NB4 (cell line): ENCODE data around the gene SRSF9.
"Not testable (repeated sequence)": the region's sequence is repeated elsewhere in the genome, so short reads cannot be mapped to it uniquely, and the experiment has no call there.

Experiments
- DNase-seq: peaks from one replicate; pipeline ENCODE4 v3.0.0; 2010; ENCODE audit warnings: low read depth
- H3K4me3 ChIP-seq: one replicate; pipeline ENCODE4 v1.5.1; 2011; ENCODE audit warnings: mild to moderate bottlenecking, low read depth, low read length, moderate library complexity
- CTCF ChIP-seq: IDR thresholded peaks from one replicate; pipeline ENCODE4 v1.5.1; 2012; ENCODE audit warnings: low read depth, low read length
- MAX ChIP-seq: IDR thresholded peaks from 2 replicates; pipeline ENCODE4 v1.6.1; 2011; ENCODE audit warnings: low read depth, low read length
- MYC ChIP-seq: IDR thresholded peaks from 2 replicates; pipeline ENCODE4 v1.6.1; 2011; ENCODE audit warnings: low read depth, low read length
- POLR2A ChIP-seq: IDR thresholded peaks from 2 replicates; pipeline ENCODE4 v1.6.1; 2011; ENCODE audit warnings: mild to moderate bottlenecking; ENCODE audit not compliant: insufficient read length; ENCODE audit errors: extremely low read depth

The SRSF9 gene

GRCh38 chr12:120460157-120460556 lies 9.4 kb downstream of the SRSF9 start:
- no peak for TF ChIP-seq POLR2A
- no peak for TF ChIP-seq MYC
- TF ChIP-seq CTCF = no peak
- no peak for TF ChIP-seq MAX
- H3K4me3 ChIP-seq = no peak overlapping the region
- DNase-seq = no peak

GRCh38 chr12:120457133-120457532 lies 12.4 kb downstream of the SRSF9 start:
- TF ChIP-seq MYC = no peak
- TF ChIP-seq CTCF = peak; percentile 74
- no peak for TF ChIP-seq POLR2A
- no peak for TF ChIP-seq MAX
- DNase-seq = peak; percentile 63
- H3K4me3 ChIP-seq = no peak overlapping the region

- no peak for DNase-seq
- TF ChIP-seq CTCF = no peak
- TF ChIP-seq MYC = no peak
- TF ChIP-seq MAX = no peak
- no peak for TF ChIP-seq POLR2A
- no peak overlapping the region for H3K4me3 ChIP-seq
Observed at GRCh38 chr12:120455302-120455701, 14.2 kb downstream of the SRSF9 start.

GRCh38 chr12:120453977-120454376 lies 15.6 kb downstream of the SRSF9 start:
- DNase-seq = peak; percentile 67
- TF ChIP-seq MAX (no peak), POLR2A (no peak), MYC (no peak), CTCF (peak; percentile 88)

GRCh38 chr12:120453060-120453750 lies 16.3 kb downstream of the SRSF9 start:
- no peak overlapping the region for H3K4me3 ChIP-seq
- no peak for DNase-seq
- TF ChIP-seq POLR2A = no peak
- TF ChIP-seq MYC = no peak
- no peak for TF ChIP-seq CTCF
- no peak for TF ChIP-seq MAX

More at GRCh38 chr12:120453977-120454376, 15.6 kb downstream of the SRSF9 start:
- H3K4me3 ChIP-seq = no peak overlapping the region

- peak; percentile 36 for DNase-seq
- not testable (repeated sequence) for H3K4me3 ChIP-seq
Observed at GRCh38 chr12:120452524-120452923, 17.0 kb downstream of the SRSF9 start.
